Mesendoderm (in vitro differentiated cells): Measurements from ENCODE around the gene SLC20A1.

Source experiments
- DNase-seq: peaks from one replicate; pipeline ENCODE4 v3.0.0; 2013
- H2AK5ac ChIP-seq: 2 replicates; pipeline ENCODE4 v1.6.1; 2013; ENCODE audit warnings: low read length, inconsistent platforms
- H2BK120ac ChIP-seq: 2 replicates; pipeline ENCODE4 v1.6.1; 2013; ENCODE audit warnings: low read depth, mild to moderate bottlenecking, low read length, moderate library complexity, mixed read lengths
- H2BK15ac ChIP-seq: replicated peaks from 2 replicates; pipeline ENCODE4 v1.6.1; 2013; ENCODE audit warnings: low read depth, mild to moderate bottlenecking, moderate library complexity
- H2BK5ac ChIP-seq: 2 replicates; pipeline ENCODE4 v1.6.1; 2013; ENCODE audit warnings: low read length, inconsistent platforms
- H3K18ac ChIP-seq: 2 replicates; pipeline ENCODE4 v1.6.1; 2013; ENCODE audit warnings: mild to moderate bottlenecking, low read length, mixed read lengths
- H3K23ac ChIP-seq: one replicate; pipeline ENCODE4 v1.6.1; 2013; ENCODE audit warnings: low read length
- H3K27ac ChIP-seq: 2 replicates; pipeline ENCODE4 v1.5.1; 2013; ENCODE audit warnings: low read depth, mild to moderate bottlenecking, inconsistent platforms, low read length, moderate library complexity
- H3K27me3 ChIP-seq: 2 replicates; pipeline ENCODE4 v1.6.1; 2013; ENCODE audit warnings: low read length, control low read depth, mild to moderate bottlenecking, inconsistent platforms; ENCODE audit not compliant: insufficient read depth, poor library complexity
- H3K36me3 ChIP-seq: 2 replicates; pipeline ENCODE4 v1.6.1; 2013; ENCODE audit warnings: low read length, inconsistent platforms; ENCODE audit not compliant: control insufficient read depth, insufficient read depth
- H3K4ac ChIP-seq: one replicate; pipeline ENCODE4 v1.6.1; 2013; ENCODE audit warnings: low read depth, mild to moderate bottlenecking, low read length, moderate library complexity
- H3K4me1 ChIP-seq: 2 replicates; pipeline ENCODE4 v1.6.1; 2013; ENCODE audit warnings: low read depth, low read length, inconsistent platforms; ENCODE audit not compliant: control insufficient read depth
- H3K4me2 ChIP-seq: 2 replicates; pipeline ENCODE4 v1.6.1; 2013; ENCODE audit warnings: low read length
- H3K4me3 ChIP-seq: 2 replicates; pipeline ENCODE4 v1.5.1; 2013; ENCODE audit warnings: mild to moderate bottlenecking, low read length
- H3K56ac ChIP-seq: one replicate; pipeline ENCODE4 v1.6.1; 2013; ENCODE audit warnings: low read length
- H3K79me1 ChIP-seq: 2 replicates; pipeline ENCODE4 v1.6.1; 2013; ENCODE audit warnings: low read length, inconsistent platforms
- H3K79me2 ChIP-seq: 2 replicates; pipeline ENCODE4 v1.6.1; 2013; ENCODE audit warnings: mild to moderate bottlenecking, low read length; ENCODE audit not compliant: control insufficient read depth, insufficient read depth
- H3K9ac ChIP-seq: 2 replicates; pipeline ENCODE4 v1.6.1; 2013; ENCODE audit warnings: low read length, inconsistent platforms
- H4K5ac ChIP-seq: one replicate; pipeline ENCODE4 v1.6.1; 2013; ENCODE audit warnings: low read length
- H4K8ac ChIP-seq: one replicate; pipeline ENCODE4 v1.6.1; 2013; ENCODE audit warnings: low read depth, mild to moderate bottlenecking, control low read depth, low read length, moderate library complexity
- WGBS: extraction: QIAGEN DNeasy Blood & Tissue Kit; methylation state at CpG from one replicate; pipeline ENCODE4 v1.1.7; 2013; ENCODE audit warnings: low lambda C conversion rate, missing lambda C conversion rate; ENCODE audit not compliant: insufficient coverage; ENCODE audit errors: extremely low coverage; 5-methylcytosine and 5-hydroxymethylcytosine counted together

Gene SLC20A1

GRCh38 chr2:112710956-112711750 is 65.4 kb downstream of the SLC20A1 start:
- Histone ChIP-seq H3K4me3 (no peak overlapping the region), H3K79me1 (no peaks in the 10 kb centered on the region), H3K4me2 (no peak overlapping the region), H2BK15ac (no peak overlapping the region), H3K4ac (no peak overlapping the region), H2BK120ac (no peak overlapping the region), H3K23ac (no peak overlapping the region), H3K36me3 (no peaks in the 10 kb centered on the region), H3K27me3 (no peaks in the 10 kb centered on the region), H3K27ac (no peak overlapping the region), H3K18ac (no peak overlapping the region), H4K5ac (no peak overlapping the region), H3K79me2 (no peaks in the 10 kb centered on the region), H4K8ac (no peak overlapping the region), H3K56ac (no peak overlapping the region), H3K9ac (no peak overlapping the region), H2BK5ac (no peak overlapping the region), H3K4me1 (peaks cover 3% of the 10 kb centered on the region), H2AK5ac (no peak overlapping the region)
- no CpG with 5 or more reads among the region's 9 CpGs for WGBS
- DNase-seq, result no peak

GRCh38 chr2:112712465-112712864 is 66.7 kb downstream of the SLC20A1 start:
- H3K27ac ChIP-seq, result no peak overlapping the region
- H3K56ac ChIP-seq, result no peak overlapping the region
- H3K9ac ChIP-seq, result no peak overlapping the region
- no peak for DNase-seq
- H3K36me3 ChIP-seq, result no peaks in the 10 kb centered on the region
- H3K4me2 ChIP-seq, result no peak overlapping the region
- no peak overlapping the region for H3K18ac ChIP-seq
- no peak overlapping the region for H2BK5ac ChIP-seq
- H3K4me3 ChIP-seq, result no peak overlapping the region
- H4K5ac ChIP-seq, result no peak overlapping the region
- no peaks in the 10 kb centered on the region for H3K27me3 ChIP-seq
- H4K8ac ChIP-seq, result no peak overlapping the region
- no peak overlapping the region for H3K4ac ChIP-seq
- no peak overlapping the region for H3K23ac ChIP-seq
- WGBS, result no CpG with 5 or more reads among the region's 3 CpGs
- no peaks in the 10 kb centered on the region for H3K79me1 ChIP-seq
- H2BK15ac ChIP-seq, result no peak overlapping the region
- H3K79me2 ChIP-seq, result no peaks in the 10 kb centered on the region
- H3K4me1 ChIP-seq, result no peaks in the 10 kb centered on the region
- no peak overlapping the region for H2BK120ac ChIP-seq
- no peak overlapping the region for H2AK5ac ChIP-seq

GRCh38 chr2:112712903-112713584 is 67.3 kb downstream of the SLC20A1 start:
- WGBS, result no CpG with 5 or more reads among the region's 17 CpGs
- Histone ChIP-seq H3K27me3 (no peaks in the 10 kb centered on the region), H4K8ac (no peak overlapping the region)

More at GRCh38 chr2:112712903-112713584, 67.3 kb downstream of the SLC20A1 start:
- no peaks in the 10 kb centered on the region for H3K36me3 ChIP-seq
- no peak overlapping the region for H2BK15ac ChIP-seq
- H2AK5ac ChIP-seq, result no peak overlapping the region
- no peak overlapping the region for H3K9ac ChIP-seq
- no peak overlapping the region for H3K18ac ChIP-seq
- no peak overlapping the region for H3K23ac ChIP-seq
- H3K56ac ChIP-seq, result no peak overlapping the region
- no peak overlapping the region for H3K27ac ChIP-seq
- no peaks in the 10 kb centered on the region for H3K4me1 ChIP-seq
- no peak overlapping the region for H3K4ac ChIP-seq
- no peak overlapping the region for H3K4me2 ChIP-seq
- no peak overlapping the region for H2BK5ac ChIP-seq
- no peaks in the 10 kb centered on the region for H3K79me1 ChIP-seq
- H3K4me3 ChIP-seq, result no peak overlapping the region
- no peak overlapping the region for H4K5ac ChIP-seq
- H2BK120ac ChIP-seq, result no peak overlapping the region
- no peaks in the 10 kb centered on the region for H3K79me2 ChIP-seq
- no peak for DNase-seq
